ENCODE results near the gene GLUL.

- TF ChIP-seq, protein P1, sequence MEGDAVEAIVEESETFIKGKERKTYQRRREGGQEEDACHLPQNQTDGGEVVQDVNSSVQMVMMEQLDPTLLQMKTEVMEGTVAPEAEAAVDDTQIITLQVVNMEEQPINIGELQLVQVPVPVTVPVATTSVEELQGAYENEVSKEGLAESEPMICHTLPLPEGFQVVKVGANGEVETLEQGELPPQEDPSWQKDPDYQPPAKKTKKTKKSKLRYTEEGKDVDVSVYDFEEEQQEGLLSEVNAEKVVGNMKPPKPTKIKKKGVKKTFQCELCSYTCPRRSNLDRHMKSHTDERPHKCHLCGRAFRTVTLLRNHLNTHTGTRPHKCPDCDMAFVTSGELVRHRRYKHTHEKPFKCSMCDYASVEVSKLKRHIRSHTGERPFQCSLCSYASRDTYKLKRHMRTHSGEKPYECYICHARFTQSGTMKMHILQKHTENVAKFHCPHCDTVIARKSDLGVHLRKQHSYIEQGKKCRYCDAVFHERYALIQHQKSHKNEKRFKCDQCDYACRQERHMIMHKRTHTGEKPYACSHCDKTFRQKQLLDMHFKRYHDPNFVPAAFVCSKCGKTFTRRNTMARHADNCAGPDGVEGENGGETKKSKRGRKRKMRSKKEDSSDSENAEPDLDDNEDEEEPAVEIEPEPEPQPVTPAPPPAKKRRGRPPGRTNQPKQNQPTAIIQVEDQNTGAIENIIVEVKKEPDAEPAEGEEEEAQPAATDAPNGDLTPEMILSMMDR (conservative IDR thresholded peaks at IDR 0.05 in 1 of 2, IDR thresholded peaks at IDR 0.05 in 1 of 2; ENCODE audit: extremely low read depth in 1 of 2, insufficient read depth in 1 of 2, low read depth in 1 of 2, low read length in 2 of 2), result no peak
- TF ChIP-seq EZH2 (IDR thresholded peaks at IDR 0.05; ENCODE audit: borderline replicate concordance, low read length), result no peak
Measured at GRCh38 chr1:182368358-182368757, 23.2 kb downstream of the GLUL start.
